Keratinocyte (primary cell): Measurements from ENCODE around the gene GNPDA2.

Source experiments
- EZH2 ChIP-seq: IDR thresholded peaks from one replicate; pipeline ENCODE4 v1.6.1; 2012; ENCODE audit warnings: inconsistent platforms, mild to moderate bottlenecking, low read length, moderate library complexity
- TF ChIP-seq, protein P1 (sequence below), 3 experiments: IDR thresholded peaks in 1 of 3; conservative IDR thresholded peaks in 1 of 3; optimal IDR thresholded peaks in 1 of 3; 2 replicates in 2 of 3; 3 replicates in 1 of 3; pipeline versions ENCODE3 to v1.5.1; 2011; ENCODE audit warnings: low read length in 3 of 3, mild to moderate bottlenecking in 3 of 3, moderate library complexity in 2 of 3, control low read depth in 1 of 3, inconsistent platforms in 1 of 3; ENCODE audit not compliant: insufficient read depth in 2 of 3; ENCODE audit errors: extremely low read depth in 1 of 3

DNA sequence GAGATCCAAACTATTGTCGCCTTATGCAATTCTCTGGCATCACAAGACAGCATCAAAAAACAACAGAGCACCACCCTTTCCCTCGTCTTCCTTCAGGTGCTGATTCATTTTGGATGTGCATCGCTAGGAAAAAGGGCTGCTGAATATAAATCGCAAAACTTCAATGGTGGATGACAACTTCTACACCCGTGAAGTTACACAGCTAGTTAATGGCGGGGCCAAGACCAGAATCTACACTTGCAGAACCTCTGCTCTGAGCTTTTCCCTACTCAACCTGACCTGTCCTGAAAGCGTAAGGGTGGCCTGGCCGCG lies 674 bp downstream of the GNPDA2 start:
- TF ChIP-seq, protein P1, sequence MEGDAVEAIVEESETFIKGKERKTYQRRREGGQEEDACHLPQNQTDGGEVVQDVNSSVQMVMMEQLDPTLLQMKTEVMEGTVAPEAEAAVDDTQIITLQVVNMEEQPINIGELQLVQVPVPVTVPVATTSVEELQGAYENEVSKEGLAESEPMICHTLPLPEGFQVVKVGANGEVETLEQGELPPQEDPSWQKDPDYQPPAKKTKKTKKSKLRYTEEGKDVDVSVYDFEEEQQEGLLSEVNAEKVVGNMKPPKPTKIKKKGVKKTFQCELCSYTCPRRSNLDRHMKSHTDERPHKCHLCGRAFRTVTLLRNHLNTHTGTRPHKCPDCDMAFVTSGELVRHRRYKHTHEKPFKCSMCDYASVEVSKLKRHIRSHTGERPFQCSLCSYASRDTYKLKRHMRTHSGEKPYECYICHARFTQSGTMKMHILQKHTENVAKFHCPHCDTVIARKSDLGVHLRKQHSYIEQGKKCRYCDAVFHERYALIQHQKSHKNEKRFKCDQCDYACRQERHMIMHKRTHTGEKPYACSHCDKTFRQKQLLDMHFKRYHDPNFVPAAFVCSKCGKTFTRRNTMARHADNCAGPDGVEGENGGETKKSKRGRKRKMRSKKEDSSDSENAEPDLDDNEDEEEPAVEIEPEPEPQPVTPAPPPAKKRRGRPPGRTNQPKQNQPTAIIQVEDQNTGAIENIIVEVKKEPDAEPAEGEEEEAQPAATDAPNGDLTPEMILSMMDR (optimal IDR thresholded peaks at IDR 0.05 in 1 of 3, IDR thresholded peaks at IDR 0.05 in 1 of 3, conservative IDR thresholded peaks at IDR 0.05 in 1 of 3; ENCODE audit: extremely low read depth in 1 of 3, insufficient read depth in 2 of 3, low read length in 3 of 3), result no peak
- no peak for TF ChIP-seq EZH2
